ENCODE results near the gene MYL12B.

GRCh38 chr18:3246635-3247239 lies 15.2 kb upstream of the MYL12B start:
- no peak for TF ChIP-seq CTCF (IDR thresholded peaks at IDR 0.05)
- no peak for TF ChIP-seq ZFX (IDR thresholded peaks at IDR 0.05; ENCODE audit: borderline replicate concordance)

All from 22Rv1 (cell line).